Ovary (tissue), 3 donors: ENCODE data around the gene ATP10B.

Experiments
- CTCF ChIP-seq, 3 donors: fragments of 450-650 bp in 2 of 3; fragments of 200-600 bp in 1 of 3; IDR thresholded peaks; one replicate each; pipeline versions ENCODE4 v1.5.1 to v1.8.0; 2016 to 2022; ENCODE audit warnings: antibody characterized with exemption in 3 of 3, mild to moderate bottlenecking in 1 of 3
- POLR2A ChIP-seq: fragments of 450-650 bp; IDR thresholded peaks from one replicate; pipeline ENCODE4 v1.6.1; 2017; ENCODE audit warnings: antibody characterized with exemption, mild to moderate bottlenecking, moderate library complexity
- donor health status: DM: no; HTN: no; CAD: no.

GRCh38 chr5:160824301-160825001 lies 27.6 kb downstream of the ATP10B start:
- TF ChIP-seq CTCF (IDR thresholded peaks at IDR 0.05) (no peak), POLR2A (no peak)
